H9 (cell line): Measurements from ENCODE around the gene CERS6. TPM values are rescaled to one million over a fixed set of nuclear protein-coding genes. Genes with fewer than 3 reads are reported as not detected.

ENCODE experiments used
- DNase-seq: peaks from one replicate; pipeline ENCODE4 v3.0.0-alpha.2; 2017
- H2AFZ ChIP-seq: one replicate; pipeline ENCODE4 v1.6.1; 2013; ENCODE audit warnings: mild to moderate bottlenecking, low read length, control low read depth, moderate library complexity
- H2AK5ac ChIP-seq: 2 replicates; pipeline ENCODE4 v1.6.1; 2013; ENCODE audit warnings: low read length, control low read depth, mixed read lengths; ENCODE audit not compliant: insufficient read length
- H2BK120ac ChIP-seq: one replicate; pipeline ENCODE4 v1.6.1; 2013; ENCODE audit warnings: low read depth, mild to moderate bottlenecking, low read length, control low read depth, inconsistent platforms; ENCODE audit not compliant: poor library complexity, severe bottlenecking
- H2BK12ac ChIP-seq: 2 replicates; pipeline ENCODE4 v1.6.1; 2013; ENCODE audit warnings: low read length, control low read depth, mixed read lengths, low read depth; ENCODE audit not compliant: insufficient read length
- H2BK15ac ChIP-seq: 2 replicates; pipeline ENCODE4 v1.6.1; 2013; ENCODE audit warnings: low read depth, low read length, control low read depth
- H2BK20ac ChIP-seq: one replicate; pipeline ENCODE4 v1.6.1; 2013; ENCODE audit warnings: low read depth, mild to moderate bottlenecking, low read length, control low read depth, inconsistent platforms; ENCODE audit not compliant: poor library complexity, severe bottlenecking
- H2BK5ac ChIP-seq: 2 replicates; pipeline ENCODE4 v1.6.1; 2013; ENCODE audit warnings: low read length, control low read depth, mixed read lengths; ENCODE audit not compliant: insufficient read length
- H3K14ac ChIP-seq: 2 replicates; pipeline ENCODE4 v1.6.1; 2013; ENCODE audit warnings: low read length, control low read depth; ENCODE audit not compliant: insufficient read depth
- H3K18ac ChIP-seq: 2 replicates; pipeline ENCODE4 v1.6.1; 2013; ENCODE audit warnings: low read depth, mild to moderate bottlenecking, mixed read lengths, low read length, control low read depth; ENCODE audit not compliant: insufficient read length
- H3K23ac ChIP-seq: 2 replicates; pipeline ENCODE4 v1.6.1; 2013; ENCODE audit warnings: low read length, control low read depth, mixed read lengths, low read depth; ENCODE audit not compliant: insufficient read length
- H3K23me2 ChIP-seq: 2 replicates; pipeline ENCODE4 v1.6.1; 2013; ENCODE audit warnings: low read depth, mild to moderate bottlenecking, mixed read lengths, low read length, control low read depth; ENCODE audit not compliant: insufficient read length, poor library complexity, severe bottlenecking
- H3K27ac ChIP-seq: 2 replicates; pipeline ENCODE4 v1.5.1; 2013; ENCODE audit warnings: low read length, control low read depth, mixed read lengths, low read depth; ENCODE audit not compliant: insufficient read length
- H3K27me3 ChIP-seq: 2 replicates; pipeline ENCODE4 v1.6.1; 2013; ENCODE audit warnings: low read length, control low read depth, inconsistent platforms; ENCODE audit not compliant: insufficient read depth
- H3K4ac ChIP-seq: 2 replicates; pipeline ENCODE4 v1.6.1; 2013; ENCODE audit warnings: low read depth, mild to moderate bottlenecking, control low read depth, inconsistent platforms, low read length, moderate library complexity
- H3K4me1 ChIP-seq: 2 replicates; pipeline ENCODE4 v1.6.1; 2013; ENCODE audit warnings: low read length, control low read depth, inconsistent platforms; ENCODE audit not compliant: insufficient read depth
- H3K4me2 ChIP-seq: 2 replicates; pipeline ENCODE4 v1.6.1; 2013; ENCODE audit warnings: low read length, control low read depth, mixed read lengths; ENCODE audit not compliant: insufficient read length, insufficient read depth
- H3K56ac ChIP-seq: 2 replicates; pipeline ENCODE4 v1.6.1; 2013; ENCODE audit warnings: low read depth, mild to moderate bottlenecking, mixed read lengths, low read length, control low read depth; ENCODE audit not compliant: insufficient read length
- H3K79me1 ChIP-seq: 2 replicates; pipeline ENCODE4 v1.6.1; 2013; ENCODE audit warnings: low read depth, mild to moderate bottlenecking, moderate library complexity, low read length, control low read depth, inconsistent platforms; ENCODE audit not compliant: insufficient read depth, poor library complexity, severe bottlenecking
- H3K79me2 ChIP-seq: 2 replicates; pipeline ENCODE4 v1.6.1; 2013; ENCODE audit warnings: low read length, control low read depth, inconsistent platforms; ENCODE audit not compliant: insufficient read depth
- H3K9ac ChIP-seq: 2 replicates; pipeline ENCODE4 v1.6.1; 2013; ENCODE audit warnings: low read length, control low read depth, mixed read lengths; ENCODE audit not compliant: insufficient read length; ENCODE audit errors: extremely low read depth
- H3K9me3 ChIP-seq: one replicate; pipeline ENCODE4 v1.6.1; 2013; ENCODE audit warnings: low read depth, low read length, inconsistent platforms; ENCODE audit not compliant: control insufficient read depth
- H3T11ph ChIP-seq: one replicate; pipeline ENCODE4 v1.6.1; 2013; ENCODE audit warnings: mild to moderate bottlenecking, low read length, control low read depth, inconsistent platforms
- H4K20me1 ChIP-seq: one replicate; pipeline ENCODE4 v1.6.1; 2013; ENCODE audit not compliant: control insufficient read depth, insufficient read length, insufficient read depth
- H4K5ac ChIP-seq: 2 replicates; pipeline ENCODE4 v1.6.1; 2013; ENCODE audit warnings: low read depth, mild to moderate bottlenecking, mixed read lengths, low read length, control low read depth; ENCODE audit not compliant: insufficient read length
- H4K8ac ChIP-seq: replicated peaks from 2 replicates; pipeline ENCODE4 v1.6.1; 2013; ENCODE audit warnings: low read length, control low read depth, mixed read lengths, low read depth; ENCODE audit not compliant: insufficient read length
- H4K91ac ChIP-seq: 2 replicates; pipeline ENCODE4 v1.6.1; 2013; ENCODE audit warnings: low read depth, mild to moderate bottlenecking, moderate library complexity, mixed read lengths, low read length, control low read depth; ENCODE audit not compliant: insufficient read length
- H3K27ac Mint-ChIP-seq, 3 experiments: 2 replicates in 2 of 3; 3 replicates in 1 of 3; pipeline ENCODE4 v1.8.0; 2020 to 2021; ENCODE audit warnings: mixed read lengths in 3 of 3, mild to moderate bottlenecking in 1 of 3, moderate library complexity in 1 of 3
- H3K27me3 Mint-ChIP-seq: 2 replicates; pipeline ENCODE4 v1.8.0; 2021; ENCODE audit warnings: low read depth, mild to moderate bottlenecking, moderate library complexity, mixed read lengths
- H3K36me3 Mint-ChIP-seq, 3 experiments: 2 replicates in 2 of 3; 3 replicates in 1 of 3; pipeline ENCODE4 v1.8.0; 2020 to 2021; ENCODE audit warnings: low read depth in 3 of 3, mixed read lengths in 3 of 3; ENCODE audit not compliant: insufficient read depth in 1 of 3
- H3K4me1 Mint-ChIP-seq, 2 experiments: 2 replicates each; pipeline ENCODE4 v1.8.0; 2020; ENCODE audit warnings: mixed read lengths in 2 of 2
- H3K4me3 Mint-ChIP-seq, 2 experiments: 2 replicates in 1 of 2; 3 replicates in 1 of 2; pipeline ENCODE4 v1.8.0; 2020 to 2021; ENCODE audit warnings: mild to moderate bottlenecking in 2 of 2, mixed read lengths in 2 of 2, moderate library complexity in 1 of 2
- H3K9me3 Mint-ChIP-seq, 2 experiments: 2 replicates in 1 of 2; 3 replicates in 1 of 2; pipeline ENCODE4 v1.8.0; 2020; ENCODE audit warnings: mild to moderate bottlenecking in 2 of 2, mixed read lengths in 2 of 2, moderate library complexity in 1 of 2
- total RNA-seq: library from RNA; stranded (reverse); gene quantifications from 2 replicates; pipeline ENCODE4 v1.2.1, GENCODE V29; 2021
- TF ChIP-seq, protein P1 (sequence below): fragments of 200-600 bp; sonication (generic); conservative IDR thresholded peaks from 3 replicates; pipeline ENCODE4 v1.8.0; 2021; ENCODE audit warnings: antibody characterized with exemption, mild to moderate bottlenecking

The CERS6 gene
- total RNA-seq, 1 experiment from 2014 or later = 17.7 TPM

- Histone ChIP-seq H2AK5ac (no peak overlapping the region), H2AFZ (no peak overlapping the region), H3K23ac (no peak overlapping the region), H2BK5ac (no peak overlapping the region), H4K91ac (no peak overlapping the region), H4K5ac (no peak overlapping the region), H3K23me2 (no peaks in the 10 kb centered on the region), H3K4ac (no peak overlapping the region), H3K9me3 (no peaks in the 10 kb centered on the region), H3K56ac (no peak overlapping the region), H3K4me1 (peaks cover 8% of the 10 kb centered on the region; the same call in 1 of the 2 replicates), H3K79me1 (peaks cover 4% of the 10 kb centered on the region), H3K4me2 (no peak overlapping the region), H2BK15ac (no peak overlapping the region), H3T11ph (no peak overlapping the region), H4K20me1 (no peaks in the 10 kb centered on the region), H2BK12ac (no peak overlapping the region), H3K27me3 (no peaks in the 10 kb centered on the region), H4K8ac (no peak overlapping the region), H3K18ac (no peak overlapping the region), H3K79me2 (no peaks in the 10 kb centered on the region), H3K27ac (no peak overlapping the region), H2BK120ac (no peak overlapping the region), H3K14ac (no peak overlapping the region), H2BK20ac (no peak overlapping the region), H3K9ac (no peak overlapping the region)
- DNase-seq = no peak
- Mint-ChIP-seq H3K4me3 (no peak overlapping the region), H3K9me3 (no peaks in the 10 kb centered on the region), H3K4me1 (peaks cover 54 to 59% of the 10 kb centered on the region in 2 experiments), H3K27ac (no peak overlapping the region), H3K27me3 (no peaks in the 10 kb centered on the region; the same call in 1 of the 2 replicates), H3K36me3 (no peaks in the 10 kb centered on the region)
- TF ChIP-seq, protein P1, sequence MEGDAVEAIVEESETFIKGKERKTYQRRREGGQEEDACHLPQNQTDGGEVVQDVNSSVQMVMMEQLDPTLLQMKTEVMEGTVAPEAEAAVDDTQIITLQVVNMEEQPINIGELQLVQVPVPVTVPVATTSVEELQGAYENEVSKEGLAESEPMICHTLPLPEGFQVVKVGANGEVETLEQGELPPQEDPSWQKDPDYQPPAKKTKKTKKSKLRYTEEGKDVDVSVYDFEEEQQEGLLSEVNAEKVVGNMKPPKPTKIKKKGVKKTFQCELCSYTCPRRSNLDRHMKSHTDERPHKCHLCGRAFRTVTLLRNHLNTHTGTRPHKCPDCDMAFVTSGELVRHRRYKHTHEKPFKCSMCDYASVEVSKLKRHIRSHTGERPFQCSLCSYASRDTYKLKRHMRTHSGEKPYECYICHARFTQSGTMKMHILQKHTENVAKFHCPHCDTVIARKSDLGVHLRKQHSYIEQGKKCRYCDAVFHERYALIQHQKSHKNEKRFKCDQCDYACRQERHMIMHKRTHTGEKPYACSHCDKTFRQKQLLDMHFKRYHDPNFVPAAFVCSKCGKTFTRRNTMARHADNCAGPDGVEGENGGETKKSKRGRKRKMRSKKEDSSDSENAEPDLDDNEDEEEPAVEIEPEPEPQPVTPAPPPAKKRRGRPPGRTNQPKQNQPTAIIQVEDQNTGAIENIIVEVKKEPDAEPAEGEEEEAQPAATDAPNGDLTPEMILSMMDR = no peak
Observed at GRCh38 chr2:168471163-168471475, 15.0 kb downstream of the CERS6 start.
